ENCODE data around the gene SNRNP48. TPM values are rescaled to one million over a fixed set of nuclear protein-coding genes. Genes with fewer than 3 reads are reported as not detected.
A peak's percentile ranks its signal among the peaks of the same experiment; 100 is the strongest.

The SNRNP48 gene
- total RNA-seq, 4 donors from 2014 or later = 5.3 to 11.6 (median 8.7) TPM

DNA sequence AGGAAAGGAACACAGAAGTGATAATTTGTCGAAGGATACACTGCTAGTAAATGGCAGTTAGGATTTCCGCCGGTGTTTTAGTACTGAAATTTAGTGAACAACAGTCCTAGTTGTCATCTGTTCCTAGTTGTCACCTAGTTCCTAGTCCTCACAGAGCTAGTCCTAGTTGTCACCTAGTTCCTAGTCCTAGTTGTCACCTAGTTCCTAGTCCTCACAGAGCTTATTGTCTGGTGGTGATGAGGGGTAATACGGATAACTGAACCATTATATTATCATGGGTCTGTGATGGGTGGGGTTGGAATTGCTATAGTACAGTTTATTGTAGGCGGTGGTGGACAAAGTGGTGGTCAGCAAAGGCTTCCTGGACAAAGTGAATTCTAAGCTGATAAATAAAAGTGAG lies 1.8 kb downstream of the SNRNP48 start:
- no peaks in the 10 kb centered on the region for H3K27me3 ChIP-seq
- 96 to 98% methylated on average over 5 of the region's 5 CpGs for WGBS, 2 donors
- intact Hi-C loops (cut with DNase I) = no loop called here
- DNase-seq = no peak
- peak overlapping the region in 1 of 4 donors; percentile 92 for H3K4me3 ChIP-seq
- no peaks in the 10 kb centered on the region for H3K9me3 ChIP-seq
- peaks cover 0 to 36% (median 0%) of the 10 kb centered on the region in 3 donors for H3K36me3 ChIP-seq
- TF ChIP-seq POLR2A (IDR thresholded peaks at IDR 0.05) = no peak
- TF ChIP-seq, protein P1, sequence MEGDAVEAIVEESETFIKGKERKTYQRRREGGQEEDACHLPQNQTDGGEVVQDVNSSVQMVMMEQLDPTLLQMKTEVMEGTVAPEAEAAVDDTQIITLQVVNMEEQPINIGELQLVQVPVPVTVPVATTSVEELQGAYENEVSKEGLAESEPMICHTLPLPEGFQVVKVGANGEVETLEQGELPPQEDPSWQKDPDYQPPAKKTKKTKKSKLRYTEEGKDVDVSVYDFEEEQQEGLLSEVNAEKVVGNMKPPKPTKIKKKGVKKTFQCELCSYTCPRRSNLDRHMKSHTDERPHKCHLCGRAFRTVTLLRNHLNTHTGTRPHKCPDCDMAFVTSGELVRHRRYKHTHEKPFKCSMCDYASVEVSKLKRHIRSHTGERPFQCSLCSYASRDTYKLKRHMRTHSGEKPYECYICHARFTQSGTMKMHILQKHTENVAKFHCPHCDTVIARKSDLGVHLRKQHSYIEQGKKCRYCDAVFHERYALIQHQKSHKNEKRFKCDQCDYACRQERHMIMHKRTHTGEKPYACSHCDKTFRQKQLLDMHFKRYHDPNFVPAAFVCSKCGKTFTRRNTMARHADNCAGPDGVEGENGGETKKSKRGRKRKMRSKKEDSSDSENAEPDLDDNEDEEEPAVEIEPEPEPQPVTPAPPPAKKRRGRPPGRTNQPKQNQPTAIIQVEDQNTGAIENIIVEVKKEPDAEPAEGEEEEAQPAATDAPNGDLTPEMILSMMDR (IDR thresholded peaks at IDR 0.05) = no peak
- H3K4me1 ChIP-seq = peaks cover 0 to 52% (median 15%) of the 10 kb centered on the region in 3 donors
- no peak overlapping the region for H3K27ac ChIP-seq

DNA sequence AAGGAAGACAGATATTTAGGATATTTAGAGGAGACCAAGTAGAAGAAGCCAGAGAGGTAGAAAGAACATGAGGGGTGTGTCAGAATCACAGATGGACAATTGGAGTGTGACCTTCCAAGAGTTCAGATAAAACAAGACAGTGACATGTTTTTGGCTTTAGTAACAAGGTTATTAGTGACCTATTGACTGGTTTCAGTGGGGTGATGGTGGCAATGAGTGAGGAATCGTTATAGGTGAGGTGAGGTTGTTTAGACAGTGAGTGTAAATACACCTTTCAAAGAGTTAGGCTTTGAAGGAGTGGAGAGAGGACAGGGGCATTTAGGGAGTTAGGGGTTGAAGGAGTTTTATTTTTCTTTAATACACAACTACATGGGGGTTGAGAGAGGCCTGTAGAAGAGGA lies 3.2 kb downstream of the SNRNP48 start:
- TF ChIP-seq, protein P1 (IDR thresholded peaks at IDR 0.05) = no peak
- TF ChIP-seq POLR2A (IDR thresholded peaks at IDR 0.05) = no peak
- no peak for DNase-seq
- H3K4me1 ChIP-seq = peaks cover 0 to 39% (median 15%) of the 10 kb centered on the region in 3 donors
- 82 to 95% methylated on average over 1 of the region's 1 CpG for WGBS, 2 donors
- no peaks in the 10 kb centered on the region for H3K9me3 ChIP-seq
- H3K27ac ChIP-seq = no peak overlapping the region
- intact Hi-C loops (cut with DNase I) = no loop called here
- H3K27me3 ChIP-seq = no peaks in the 10 kb centered on the region
- H3K4me3 ChIP-seq = no peak overlapping the region
- H3K36me3 ChIP-seq = peaks cover 0 to 50% (median 0%) of the 10 kb centered on the region in 3 donors

DNA sequence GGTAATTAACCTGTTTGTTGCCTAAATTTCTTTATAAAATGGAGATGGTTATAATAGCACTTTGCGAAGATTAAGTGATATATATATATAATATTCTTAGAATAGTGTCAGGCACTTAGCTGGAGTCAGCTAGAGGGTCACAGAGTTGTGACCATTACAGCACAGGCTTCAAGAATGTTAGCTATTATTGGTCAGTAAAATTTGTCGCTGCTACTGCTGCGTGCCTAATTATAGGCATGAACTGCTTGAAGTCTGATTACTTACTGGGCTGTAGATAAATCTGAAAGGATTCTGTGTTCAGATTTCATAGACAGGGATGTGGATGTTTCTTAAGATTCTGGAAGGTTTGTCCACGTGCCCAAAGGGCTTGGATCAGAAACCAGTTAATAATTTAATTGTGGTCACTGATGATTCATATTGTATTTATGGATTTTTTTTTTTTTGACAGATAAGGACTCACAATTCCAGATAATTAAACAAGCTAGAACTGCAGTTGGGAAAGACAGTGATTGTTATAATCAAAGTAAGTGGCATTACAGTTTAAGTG lies 4.7 kb downstream of the SNRNP48 start:
- DNase-seq = no peak
- TF ChIP-seq POLR2A (IDR thresholded peaks at IDR 0.05) = no peak
- TF ChIP-seq, protein P1 (IDR thresholded peaks at IDR 0.05) = no peak
- peaks cover 0 to 28% (median 7%) of the 10 kb centered on the region in 3 donors for H3K4me1 ChIP-seq
- H3K27me3 ChIP-seq = no peaks in the 10 kb centered on the region
- H3K36me3 ChIP-seq = peaks cover 0 to 64% (median 0%) of the 10 kb centered on the region in 3 donors
- no peak overlapping the region for H3K27ac ChIP-seq
- intact Hi-C loops (cut with DNase I) = no loop called here
- no peaks in the 10 kb centered on the region for H3K9me3 ChIP-seq
- 73 to 79% methylated on average over 4 of the region's 4 CpGs for WGBS, 2 donors
- H3K4me3 ChIP-seq = no peak overlapping the region

DNA sequence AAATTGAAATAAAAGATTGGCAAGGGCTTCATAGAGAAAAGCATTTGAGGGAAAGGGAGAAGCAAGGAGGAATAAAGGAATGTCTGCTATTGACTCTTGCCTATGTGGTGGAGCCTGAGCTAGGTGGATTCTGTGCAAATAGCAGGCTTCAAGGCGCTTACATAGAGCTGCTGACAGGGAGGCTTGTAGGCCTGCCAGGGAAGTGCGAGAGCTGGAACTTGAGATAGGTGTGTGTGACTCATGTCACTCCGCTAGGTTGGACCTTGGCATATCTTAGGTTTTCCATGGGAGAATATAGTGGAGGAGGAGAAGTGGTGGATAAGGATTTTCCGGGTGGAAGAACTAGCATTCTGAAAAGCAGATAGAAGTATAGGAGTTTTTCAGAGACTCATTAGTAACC lies 14.0 kb downstream of the SNRNP48 start:
- Histone ChIP-seq H3K4me3 (no peak overlapping the region), H3K36me3 (peaks cover 28 to 100% (median 50%) of the 10 kb centered on the region in 3 donors)

GRCh38 chr6:7604506-7604905 lies 14.5 kb downstream of the SNRNP48 start:
- intact Hi-C loops (cut with DNase I) = no loop called here
- H3K36me3 ChIP-seq = peaks cover 28 to 100% (median 50%) of the 10 kb centered on the region in 3 donors
- no peak for DNase-seq
- H3K27ac ChIP-seq = no peak overlapping the region
- whole genome bisulfite sequencing, 2 donors = 78 to 79% methylated on average over 2 of the region's 2 CpGs
- TF ChIP-seq POLR2A (IDR thresholded peaks at IDR 0.05) = no peak
- TF ChIP-seq, protein P1 (IDR thresholded peaks at IDR 0.05) = no peak
- no peaks in the 10 kb centered on the region for H3K9me3 ChIP-seq
- H3K4me1 ChIP-seq = no peaks in the 10 kb centered on the region
- no peak overlapping the region for H3K4me3 ChIP-seq
- H3K27me3 ChIP-seq = no peaks in the 10 kb centered on the region

More for the DNA sequence above, 14.0 kb downstream of the SNRNP48 start:
- Histone ChIP-seq H3K27me3 (no peaks in the 10 kb centered on the region), H3K27ac (no peak overlapping the region), H3K4me1 (no peaks in the 10 kb centered on the region), H3K9me3 (no peaks in the 10 kb centered on the region)
- DNase-seq = no peak
- TF ChIP-seq, protein P1 (IDR thresholded peaks at IDR 0.05) = no peak
- no peak for TF ChIP-seq POLR2A (IDR thresholded peaks at IDR 0.05)
- intact Hi-C loops (cut with DNase I) = no loop called here
- 60 to 77% methylated on average over 4 of the region's 4 CpGs for WGBS, 2 donors

Data from esophagus squamous epithelium (tissue), 5 donors.